ENCODE measurements around the gene GOLGA3.

The GOLGA3 gene

DNA sequence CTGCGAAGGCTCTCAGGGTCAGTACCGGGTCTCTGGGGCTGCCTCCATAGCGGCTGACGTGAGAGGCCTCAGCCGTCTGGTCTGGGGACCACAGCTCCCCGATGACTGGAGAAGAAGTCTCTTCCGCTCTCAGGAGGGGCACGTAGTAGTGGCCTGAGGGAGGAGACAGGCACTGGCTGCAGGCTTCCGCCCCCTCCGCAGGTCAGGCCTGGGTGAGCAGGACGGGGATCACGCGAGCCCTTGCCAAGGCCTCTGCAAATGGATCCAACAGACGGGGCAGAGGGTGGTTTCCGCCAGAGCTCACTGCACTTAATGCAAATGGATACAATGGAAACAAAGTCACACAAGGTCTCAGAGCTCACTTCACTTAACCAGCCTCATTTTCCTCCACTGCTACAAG is 91.8 kb downstream of the GOLGA3 start:
- TF ChIP-seq, protein P1, sequence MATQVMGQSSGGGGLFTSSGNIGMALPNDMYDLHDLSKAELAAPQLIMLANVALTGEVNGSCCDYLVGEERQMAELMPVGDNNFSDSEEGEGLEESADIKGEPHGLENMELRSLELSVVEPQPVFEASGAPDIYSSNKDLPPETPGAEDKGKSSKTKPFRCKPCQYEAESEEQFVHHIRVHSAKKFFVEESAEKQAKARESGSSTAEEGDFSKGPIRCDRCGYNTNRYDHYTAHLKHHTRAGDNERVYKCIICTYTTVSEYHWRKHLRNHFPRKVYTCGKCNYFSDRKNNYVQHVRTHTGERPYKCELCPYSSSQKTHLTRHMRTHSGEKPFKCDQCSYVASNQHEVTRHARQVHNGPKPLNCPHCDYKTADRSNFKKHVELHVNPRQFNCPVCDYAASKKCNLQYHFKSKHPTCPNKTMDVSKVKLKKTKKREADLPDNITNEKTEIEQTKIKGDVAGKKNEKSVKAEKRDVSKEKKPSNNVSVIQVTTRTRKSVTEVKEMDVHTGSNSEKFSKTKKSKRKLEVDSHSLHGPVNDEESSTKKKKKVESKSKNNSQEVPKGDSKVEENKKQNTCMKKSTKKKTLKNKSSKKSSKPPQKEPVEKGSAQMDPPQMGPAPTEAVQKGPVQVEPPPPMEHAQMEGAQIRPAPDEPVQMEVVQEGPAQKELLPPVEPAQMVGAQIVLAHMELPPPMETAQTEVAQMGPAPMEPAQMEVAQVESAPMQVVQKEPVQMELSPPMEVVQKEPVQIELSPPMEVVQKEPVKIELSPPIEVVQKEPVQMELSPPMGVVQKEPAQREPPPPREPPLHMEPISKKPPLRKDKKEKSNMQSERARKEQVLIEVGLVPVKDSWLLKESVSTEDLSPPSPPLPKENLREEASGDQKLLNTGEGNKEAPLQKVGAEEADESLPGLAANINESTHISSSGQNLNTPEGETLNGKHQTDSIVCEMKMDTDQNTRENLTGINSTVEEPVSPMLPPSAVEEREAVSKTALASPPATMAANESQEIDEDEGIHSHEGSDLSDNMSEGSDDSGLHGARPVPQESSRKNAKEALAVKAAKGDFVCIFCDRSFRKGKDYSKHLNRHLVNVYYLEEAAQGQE (IDR thresholded peaks at IDR 0.05; ENCODE audit: low read depth) = no peak
- TF ChIP-seq YY1 (IDR thresholded peaks at IDR 0.05; ENCODE audit: low read depth) = no peak
- TF ChIP-seq CREB1 (IDR thresholded peaks at IDR 0.05; ENCODE audit: low read depth) = no peak
- TF ChIP-seq NFIC (IDR thresholded peaks at IDR 0.05) = no peak
- no peak for TF ChIP-seq CEBPB (IDR thresholded peaks at IDR 0.05)
- TF ChIP-seq RAD21 (IDR thresholded peaks at IDR 0.05; ENCODE audit: low read depth) = no peak
- TF ChIP-seq, protein P2, sequence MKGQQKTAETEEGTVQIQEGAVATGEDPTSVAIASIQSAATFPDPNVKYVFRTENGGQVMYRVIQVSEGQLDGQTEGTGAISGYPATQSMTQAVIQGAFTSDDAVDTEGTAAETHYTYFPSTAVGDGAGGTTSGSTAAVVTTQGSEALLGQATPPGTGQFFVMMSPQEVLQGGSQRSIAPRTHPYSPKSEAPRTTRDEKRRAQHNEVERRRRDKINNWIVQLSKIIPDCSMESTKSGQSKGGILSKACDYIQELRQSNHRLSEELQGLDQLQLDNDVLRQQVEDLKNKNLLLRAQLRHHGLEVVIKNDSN (IDR thresholded peaks at IDR 0.05) = no peak

DNA sequence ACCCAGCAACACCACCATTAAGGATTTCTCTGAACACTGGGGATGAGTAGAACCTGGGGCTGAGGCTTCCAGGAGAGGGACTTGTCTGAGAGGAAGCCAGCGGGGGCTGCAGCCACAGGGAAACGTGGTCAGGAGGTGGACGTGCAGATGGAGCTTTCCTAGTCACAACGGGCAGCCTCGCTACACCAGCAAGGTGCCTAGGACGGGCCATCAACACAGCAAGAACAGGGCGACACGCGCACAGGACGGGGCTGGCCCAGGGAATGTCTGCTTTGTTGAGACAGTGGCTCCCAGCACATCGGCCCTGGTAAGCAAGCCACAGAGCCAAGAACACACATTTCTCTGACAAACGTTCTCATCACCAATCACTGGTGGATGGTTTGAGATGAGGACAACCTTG is 92.3 kb downstream of the GOLGA3 start:
- TF ChIP-seq, protein P3, sequence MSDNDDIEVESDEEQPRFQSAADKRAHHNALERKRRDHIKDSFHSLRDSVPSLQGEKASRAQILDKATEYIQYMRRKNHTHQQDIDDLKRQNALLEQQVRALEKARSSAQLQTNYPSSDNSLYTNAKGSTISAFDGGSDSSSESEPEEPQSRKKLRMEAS (IDR thresholded peaks at IDR 0.05) = no peak
- TF ChIP-seq YY1 (IDR thresholded peaks at IDR 0.05; ENCODE audit: low read depth) = no peak
- no peak for TF ChIP-seq EP300 (IDR thresholded peaks at IDR 0.05; ENCODE audit: borderline replicate concordance)
- TF ChIP-seq EGR1 (IDR thresholded peaks at IDR 0.05) = no peak
- TF ChIP-seq, protein P1 (IDR thresholded peaks at IDR 0.05; ENCODE audit: low read depth) = no peak
- TF ChIP-seq TEAD4 (IDR thresholded peaks at IDR 0.05) = no peak
- no peak for TF ChIP-seq TAF1 (IDR thresholded peaks at IDR 0.05; ENCODE audit: low read depth)
- no peak for TF ChIP-seq ZBTB7A (IDR thresholded peaks at IDR 0.05; ENCODE audit: low read depth)
- TF ChIP-seq CEBPB (IDR thresholded peaks at IDR 0.05) = no peak
- TF ChIP-seq FOXM1 (IDR thresholded peaks at IDR 0.05; ENCODE audit: borderline replicate concordance, low read depth) = no peak
- TF ChIP-seq, protein P2 (IDR thresholded peaks at IDR 0.05) = no peak
- TF ChIP-seq NFIC (IDR thresholded peaks at IDR 0.05) = no peak
- TF ChIP-seq TCF12 (IDR thresholded peaks at IDR 0.05; ENCODE audit: low read depth) = no peak
- no peak for TF ChIP-seq CREB1 (IDR thresholded peaks at IDR 0.05; ENCODE audit: low read depth)
- TF ChIP-seq RAD21 (IDR thresholded peaks at IDR 0.05; ENCODE audit: low read depth) = no peak

DNA sequence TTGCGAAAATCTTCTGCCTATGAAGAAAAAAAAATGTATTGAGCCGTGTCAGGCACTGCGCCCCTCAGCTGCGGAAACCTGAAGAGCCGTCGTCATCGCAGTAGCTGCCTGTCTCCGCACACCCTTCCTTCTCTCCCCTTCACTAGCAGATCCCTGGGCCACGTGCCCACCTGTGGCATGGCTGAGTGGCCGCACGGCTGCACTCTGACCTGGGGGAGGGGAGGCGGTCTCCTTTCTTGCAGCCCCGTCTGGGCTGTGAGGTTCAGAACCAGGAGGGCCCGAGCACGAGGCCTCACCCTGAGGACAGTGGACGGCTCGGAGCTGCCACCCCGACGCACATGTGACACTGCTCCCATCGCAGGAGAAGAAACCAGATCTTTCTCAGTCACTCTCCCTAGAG is 93.2 kb downstream of the GOLGA3 start:
- TF ChIP-seq CEBPB (IDR thresholded peaks at IDR 0.05) (no peak), TAF1 (IDR thresholded peaks at IDR 0.05; ENCODE audit: low read depth) (no peak), FOXM1 (IDR thresholded peaks at IDR 0.05; ENCODE audit: borderline replicate concordance, low read depth) (no peak), ZBTB7A (IDR thresholded peaks at IDR 0.05; ENCODE audit: low read depth) (no peak), TCF12 (IDR thresholded peaks at IDR 0.05; ENCODE audit: low read depth) (no peak), YY1 (IDR thresholded peaks at IDR 0.05; ENCODE audit: low read depth) (no peak), RAD21 (IDR thresholded peaks at IDR 0.05; ENCODE audit: low read depth) (no peak), TEAD4 (IDR thresholded peaks at IDR 0.05) (no peak), NFIC (IDR thresholded peaks at IDR 0.05) (no peak), EP300 (IDR thresholded peaks at IDR 0.05; ENCODE audit: borderline replicate concordance) (no peak), CREB1 (IDR thresholded peaks at IDR 0.05; ENCODE audit: low read depth) (no peak), EGR1 (IDR thresholded peaks at IDR 0.05) (no peak)
- TF ChIP-seq, protein P2 (IDR thresholded peaks at IDR 0.05) = no peak
- TF ChIP-seq, protein P3 (IDR thresholded peaks at IDR 0.05) = no peak
- TF ChIP-seq, protein P1 (IDR thresholded peaks at IDR 0.05; ENCODE audit: low read depth) = no peak

DNA sequence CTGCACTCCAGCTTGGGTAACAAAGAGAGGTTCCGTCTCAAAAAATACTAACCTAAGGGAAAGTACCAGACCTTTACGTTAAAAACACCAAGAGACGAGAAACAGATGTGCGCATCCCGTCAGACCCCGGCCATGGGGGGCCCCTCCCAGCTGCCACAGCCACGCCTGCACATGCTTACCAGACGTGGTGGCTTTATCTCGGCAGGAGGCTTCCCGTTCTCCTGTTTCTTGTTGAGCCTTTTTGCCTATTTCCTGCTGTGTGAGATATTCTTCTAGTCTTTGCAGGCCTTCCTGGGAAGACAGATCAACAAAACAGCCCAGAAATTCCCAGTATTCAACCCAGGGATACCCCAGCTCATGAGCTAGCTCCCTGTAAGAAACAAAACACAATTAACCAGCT is 94.5 kb downstream of the GOLGA3 start:
- TF ChIP-seq EP300 (IDR thresholded peaks at IDR 0.05; ENCODE audit: borderline replicate concordance) (no peak), TEAD4 (IDR thresholded peaks at IDR 0.05) (no peak), TAF1 (IDR thresholded peaks at IDR 0.05; ENCODE audit: low read depth) (no peak), CEBPB (IDR thresholded peaks at IDR 0.05) (no peak), TCF12 (IDR thresholded peaks at IDR 0.05; ENCODE audit: low read depth) (no peak), EGR1 (IDR thresholded peaks at IDR 0.05) (no peak), RAD21 (IDR thresholded peaks at IDR 0.05; ENCODE audit: low read depth) (no peak), CREB1 (IDR thresholded peaks at IDR 0.05; ENCODE audit: low read depth) (no peak), YY1 (IDR thresholded peaks at IDR 0.05; ENCODE audit: low read depth) (no peak), FOXM1 (IDR thresholded peaks at IDR 0.05; ENCODE audit: borderline replicate concordance, low read depth) (no peak), ZBTB7A (IDR thresholded peaks at IDR 0.05; ENCODE audit: low read depth) (no peak), NFIC (IDR thresholded peaks at IDR 0.05) (no peak)
- TF ChIP-seq, protein P2 (IDR thresholded peaks at IDR 0.05) = no peak
- TF ChIP-seq, protein P1 (IDR thresholded peaks at IDR 0.05; ENCODE audit: low read depth) = no peak
- TF ChIP-seq, protein P3 (IDR thresholded peaks at IDR 0.05) = no peak
